A549 (cell line): Measurements from ENCODE around the gene NFATC2. TPM values are rescaled to one million over a fixed set of nuclear protein-coding genes. Genes with fewer than 3 reads are reported as not detected.

Experiments
- ATAC-seq, 2 experiments: fragments of 200-7000 bp in 1 of 2; fragments of >200 bp in 1 of 2; cut with Nextera tagmentation in 1 of 2; cut with Tn5 transposase in 1 of 2; 3 replicates each; pipeline versions ENCODE4 v1.8.0 to v1.9.1; 2018 to 2020; ENCODE audit warnings: mild to moderate bottlenecking in 1 of 2, moderate library complexity in 1 of 2
- CTCF ChIA-PET: fragments of 300-600 bp; sonication (Branson Sonifier 250); formaldehyde crosslinking; extraction: SDS; loops from one replicate; lab custom pipeline; 2021; ENCODE audit warnings: antibody characterized with exemption, inconsistent platforms; lab: Yijun Ruan, JAX
- POLR2A ChIA-PET: fragments of 350-600 bp; formaldehyde crosslinking; extraction: SDS; loops from one replicate; lab custom pipeline; 2021; ENCODE audit warnings: antibody characterized with exemption, inconsistent platforms; lab: Yijun Ruan, JAX
- DNase-seq, 2 experiments: peaks; one replicate each; pipeline versions ENCODE4 v3.0.0 to v3.0.0-alpha.2; 2011 to 2016; ENCODE audit warnings: low read depth in 1 of 2, low spot score in 1 of 2
- FAIRE-seq: peaks from 2 replicates; lab custom pipeline; 2011; peaks lifted over from hg19 to GRCh38; lab: Jason Lieb, UNC
- H3K27ac ChIP-seq, 2 experiments: fragments of >200 bp; sonication (Bioruptor Twin); formaldehyde crosslinking; 3 replicates each; pipeline ENCODE4 v1.5.1; 2016 to 2017
- H3K4me1 ChIP-seq: fragments of >200 bp; sonication (Bioruptor Twin); formaldehyde crosslinking; 3 replicates; pipeline ENCODE4 v1.6.1; 2016
- H3K4me2 ChIP-seq: fragments of >200 bp; sonication (Bioruptor Twin); formaldehyde crosslinking; 3 replicates; pipeline ENCODE4 v1.6.1; 2016
- H3K4me3 ChIP-seq: fragments of >200 bp; sonication (Bioruptor Twin); formaldehyde crosslinking; 3 replicates; pipeline ENCODE4 v1.5.1; 2016
- H3K9me3 ChIP-seq: fragments of >200 bp; sonication (Bioruptor Twin); formaldehyde crosslinking; 3 replicates; pipeline ENCODE4 v1.6.1; 2016
- BCL3 ChIP-seq: fragments of >200 bp; sonication (Bioruptor Twin); formaldehyde crosslinking; IDR thresholded peaks from 3 replicates; pipeline ENCODE4 v1.6.1; 2016
- BHLHE40 ChIP-seq: IDR thresholded peaks from 2 replicates; pipeline ENCODE4 v1.6.1; 2012; ENCODE audit warnings: low read depth, low read length, inconsistent platforms
- CEBPB ChIP-seq, 2 experiments: fragments of >200 bp in 1 of 2; sonication (Bioruptor Twin) in 1 of 2; formaldehyde crosslinking in 1 of 2; IDR thresholded peaks; 2 replicates each; pipeline ENCODE4 v1.6.1; 2012 to 2016
- E2F6 ChIP-seq: IDR thresholded peaks from 2 replicates; pipeline ENCODE4 v1.6.1; 2012; ENCODE audit warnings: low read depth, borderline replicate concordance
- EHF ChIP-seq: fragments of 250-450 bp; sonication (Bioruptor Pico); IDR thresholded peaks from 2 replicates; pipeline ENCODE4 v1.5.0; 2020; ENCODE audit warnings: mild to moderate bottlenecking
- EHMT2 ChIP-seq: fragments of 200-600 bp; sonication (generic); IDR thresholded peaks from 2 replicates; pipeline ENCODE4 v1.6.1; 2016; ENCODE audit warnings: antibody characterized with exemption, low read depth, mild to moderate bottlenecking, moderate library complexity
- EP300 ChIP-seq, 2 experiments: fragments of >200 bp; sonication (Bioruptor Twin); formaldehyde crosslinking; IDR thresholded peaks; 2 replicates in 1 of 2; 3 replicates in 1 of 2; pipeline ENCODE4 v1.6.1; 2016 to 2017
- ESRRA ChIP-seq: fragments of 150-350 bp; IDR thresholded peaks from 2 replicates; pipeline ENCODE4 v1.6.1; 2014; ENCODE audit warnings: mild to moderate bottlenecking, low read length, borderline replicate concordance
- FOSL2 ChIP-seq, 2 experiments: fragments of 450-650 bp in 1 of 2; fragments of >200 bp in 1 of 2; sonication (Bioruptor Twin) in 1 of 2; formaldehyde crosslinking; IDR thresholded peaks; 2 replicates each; pipeline versions ENCODE4 v1.5.0 to v1.6.1; 2016 to 2020; ENCODE audit warnings: mild to moderate bottlenecking in 1 of 2, moderate library complexity in 1 of 2
- HEYL ChIP-seq: fragments of 250-450 bp; sonication (Bioruptor Pico); IDR thresholded peaks from 2 replicates; pipeline ENCODE4 v1.8.0; 2021; ENCODE audit warnings: mild to moderate bottlenecking, moderate library complexity
- HOXB13 ChIP-seq: fragments of 250-450 bp; sonication (Bioruptor Pico); IDR thresholded peaks from 2 replicates; pipeline ENCODE4 v1.5.0; 2020; ENCODE audit warnings: low read depth, mild to moderate bottlenecking, moderate library complexity
- JUN ChIP-seq, 2 experiments: fragments of >200 bp; sonication (Bioruptor Twin); formaldehyde crosslinking; IDR thresholded peaks; 2 replicates in 1 of 2; 3 replicates in 1 of 2; pipeline ENCODE4 v1.6.1; 2016 to 2017
- JUNB ChIP-seq: fragments of >200 bp; sonication (Bioruptor Twin); formaldehyde crosslinking; IDR thresholded peaks from 2 replicates; pipeline ENCODE4 v1.6.1; 2016
- MAFK ChIP-seq: fragments of 450-650 bp; IDR thresholded peaks from 2 replicates; pipeline ENCODE4 v1.6.1; 2014; ENCODE audit not compliant: partially characterized antibody
- MAZ ChIP-seq: fragments of 150-350 bp; IDR thresholded peaks from 2 replicates; pipeline ENCODE4 v1.6.1; 2014; ENCODE audit warnings: antibody characterized with exemption, low read depth, low read length, borderline replicate concordance
- POLR2A ChIP-seq: IDR thresholded peaks from 2 replicates; pipeline ENCODE4 v1.6.1; 2012; ENCODE audit warnings: mild to moderate bottlenecking, low read length
- POLR2AphosphoS2 ChIP-seq: conservative IDR thresholded peaks from 2 replicates; pipeline ENCODE4 v1.6.1; 2012; ENCODE audit warnings: low read length, improper control_type of control experiment, inconsistent platforms
- RAD21 ChIP-seq, 2 experiments: fragments of >200 bp in 1 of 2; sonication (Bioruptor Twin) in 1 of 2; formaldehyde crosslinking in 1 of 2; IDR thresholded peaks in 1 of 2; conservative IDR thresholded peaks in 1 of 2; 2 replicates in 1 of 2; 3 replicates in 1 of 2; pipeline ENCODE4 v1.6.1; 2012 to 2018; ENCODE audit warnings: inconsistent platforms in 1 of 2
- REST ChIP-seq: fragments of 200-600 bp; sonication (generic); IDR thresholded peaks from 2 replicates; pipeline ENCODE4 v1.6.1; 2016; ENCODE audit warnings: antibody characterized with exemption, mild to moderate bottlenecking, moderate library complexity
- RFX5 ChIP-seq: fragments of 450-650 bp; IDR thresholded peaks from 2 replicates; pipeline ENCODE4 v1.7.1; 2014; ENCODE audit warnings: antibody characterized with exemption, mild to moderate bottlenecking, moderate library complexity
- SMC3 ChIP-seq: fragments of >200 bp; sonication (Bioruptor Twin); formaldehyde crosslinking; IDR thresholded peaks from 3 replicates; pipeline ENCODE4 v1.6.1; 2018; ENCODE audit warnings: inconsistent platforms
- ZFP36 ChIP-seq: fragments of 450-650 bp; IDR thresholded peaks from 2 replicates; pipeline ENCODE4 v1.6.1; 2014; ENCODE audit warnings: borderline replicate concordance; ENCODE audit not compliant: partially characterized antibody
- ZSCAN20 ChIP-seq: fragments of 250-450 bp; sonication (Bioruptor Pico); IDR thresholded peaks from 2 replicates; pipeline ENCODE4 v1.8.0; 2022; ENCODE audit warnings: mild to moderate bottlenecking, moderate library complexity
- whole genome bisulfite sequencing: methylation state at CpG from one replicate; pipeline ENCODE4 v1.1.6; 2017; ENCODE audit errors: missing lambda C conversion rate; 5-methylcytosine and 5-hydroxymethylcytosine counted together
- polyA plus RNA-seq, 4 experiments: library from polyadenylated mRNA; depleted of rRNA in 3 of 4; stranded (reverse); fragments of >200 nt; fragmentation: RNase III in 1 of 4; extraction: RNeasy Plus Mini Kit Qiagen cat#74134 plus additional on column Dnase treatment in 1 of 4; gene quantifications; 2 replicates in 3 of 4; 3 replicates in 1 of 4; pipeline ENCODE4 v1.2.3, GENCODE V29; 2011 to 2017

NFATC2 gene
- polyA plus RNA-seq, 2 of the 4 experiments (the other 2 are of a cell fraction) = 0.75 to 1.6 TPM

GRCh38 chr20:51426718-51427650 lies 115.5 kb downstream of the NFATC2 start:
- DNase-seq (no peak), FAIRE-seq (no peak), ATAC-seq (no peak)
- CTCF ChIA-PET = interaction anchor here (0.7 to 1.8 kb wide), 4 partner anchors 10 to 55 kb away, joined by 3 to 4 read pairs (median 4); no protein-coding TSS in a partner anchor
- no peaks in the 10 kb centered on the region for H3K9me3 ChIP-seq
- H3K4me3 ChIP-seq = no peak overlapping the region
- 86% methylated on average over 19 of the region's 19 CpGs for WGBS
- POLR2A ChIA-PET = no interaction called here
- TF ChIP-seq BCL3 (no peak), JUNB (no peak), POLR2AphosphoS2 (no peak), JUN (IDR thresholded peaks at IDR 0.05) (no peak), BHLHE40 (no peak), RFX5 (no peak), CEBPB (IDR thresholded peaks at IDR 0.05) (no peak), HOXB13 (CRISPR knock-in tag) (no peak), ZSCAN20 (CRISPR knock-in tag) (no peak)
- H3K4me2 ChIP-seq = no peak overlapping the region
- no peak overlapping the region for H3K27ac ChIP-seq
- H3K4me1 ChIP-seq = no peaks in the 10 kb centered on the region

GRCh38 chr20:51425347-51426106 lies 117.0 kb downstream of the NFATC2 start:
- POLR2A ChIA-PET = no interaction called here
- FAIRE-seq (no peak), DNase-seq (no peak), ATAC-seq (peak; percentile 40 to 60; a peak in 4 of 6 replicates)
- Histone ChIP-seq H3K4me1 (no peaks in the 10 kb centered on the region), H3K4me2 (no peak overlapping the region), H3K4me3 (no peak overlapping the region), H3K9me3 (no peaks in the 10 kb centered on the region), H3K27ac (no peak overlapping the region)
- CTCF ChIA-PET = interaction anchor here (0.6 to 1.8 kb wide), 4 partner anchors 9 to 76 kb away, joined by 3 to 4 read pairs (median 4); no protein-coding TSS in a partner anchor
- no peak for TF ChIP-seq REST
- TF ChIP-seq EHF = no peak
- TF ChIP-seq POLR2A = no peak
- TF ChIP-seq FOSL2 (IDR thresholded peaks at IDR 0.05) = no peak
- no peak for TF ChIP-seq FOSL2 (CRISPR knock-in tag; IDR thresholded peaks at IDR 0.05)
- no peak for TF ChIP-seq SMC3
- no peak for TF ChIP-seq POLR2AphosphoS2
- TF ChIP-seq ESRRA = no peak
- no peak for TF ChIP-seq MAZ
- TF ChIP-seq RAD21 (conservative IDR thresholded peaks at IDR 0.05 in 1 of 2, IDR thresholded peaks at IDR 0.05 in 1 of 2) = no peak
- TF ChIP-seq EP300 (IDR thresholded peaks at IDR 0.05) = no peak
- TF ChIP-seq E2F6 = no peak
- no peak for TF ChIP-seq EHMT2
- TF ChIP-seq JUNB = no peak
- no peak for TF ChIP-seq ZFP36
- TF ChIP-seq MAFK = no peak
- no peak for TF ChIP-seq HEYL (CRISPR knock-in tag)
- 86% methylated on average over 20 of the region's 22 CpGs for WGBS
